Small intestine (tissue), 7 donors: ENCODE results near the gene TM2D1. TPM values are rescaled to one million over a fixed set of nuclear protein-coding genes. Genes with fewer than 3 reads are reported as not detected.

Experiments used
- DNase-seq, 2 donors: peaks; one replicate each; pipeline versions ENCODE4 v3.0.0 to v3.0.0-alpha.2; 2013
- FAIRE-seq: peaks from 2 replicates; lab custom pipeline; 2012; peaks lifted over from hg19 to GRCh38; lab: Jason Lieb, UNC
- H3K27ac ChIP-seq, 3 donors: one replicate each; pipeline ENCODE4 v1.5.1; 2013; ENCODE audit warnings: low read length in 2 of 3, mild to moderate bottlenecking in 2 of 3, control low read depth in 1 of 3, inconsistent platforms in 1 of 3, low read depth in 1 of 3, moderate library complexity in 1 of 3
- H3K27me3 ChIP-seq, 3 donors: one replicate each; pipeline ENCODE4 v1.6.1; 2013; ENCODE audit warnings: low read length in 3 of 3, inconsistent platforms in 1 of 3; ENCODE audit not compliant: control insufficient read depth in 3 of 3, insufficient read depth in 3 of 3
- H3K36me3 ChIP-seq, 3 donors: one replicate each; pipeline ENCODE4 v1.6.1; 2013; ENCODE audit warnings: low read length in 3 of 3, inconsistent platforms in 1 of 3, low read depth in 1 of 3, mild to moderate bottlenecking in 1 of 3, moderate library complexity in 1 of 3; ENCODE audit not compliant: control insufficient read depth in 3 of 3, insufficient read depth in 2 of 3
- H3K4me1 ChIP-seq, 3 donors: one replicate each; pipeline ENCODE4 v1.6.1; 2013; ENCODE audit warnings: low read length in 2 of 3, inconsistent platforms in 1 of 3, low read depth in 1 of 3, mild to moderate bottlenecking in 1 of 3, moderate library complexity in 1 of 3; ENCODE audit not compliant: control insufficient read depth in 3 of 3, insufficient read depth in 2 of 3
- H3K4me3 ChIP-seq, 3 donors: one replicate each; pipeline ENCODE4 v1.5.1; 2013; ENCODE audit warnings: low read length in 3 of 3, control low read depth in 1 of 3, inconsistent platforms in 1 of 3, low read depth in 1 of 3, mild to moderate bottlenecking in 1 of 3, moderate library complexity in 1 of 3
- H3K9me3 ChIP-seq, 2 donors: one replicate each; pipeline ENCODE4 v1.6.1; 2013; ENCODE audit warnings: low read depth in 1 of 2, low read length in 1 of 2; ENCODE audit not compliant: control insufficient read depth in 2 of 2, insufficient read depth in 1 of 2
- WGBS, 3 donors: extraction: QIAGEN DNeasy Blood & Tissue Kit; methylation state at CpG; one replicate each; pipeline ENCODE4 v1.1.7; 2013; 5-methylcytosine and 5-hydroxymethylcytosine counted together
- polyA plus RNA-seq, 4 donors: library from polyadenylated mRNA; stranded (reverse) in 3 of 4; unstranded in 1 of 4; fragments of 200-250 nt in 3 of 4; fragments of 120-200 nt in 1 of 4; gene quantifications; one replicate each; pipeline versions ENCODE4 v1.2.1 to v1.2.3, GENCODE V29; 2013
- donor health status: healthy with polysubstance abuse.
- donor health status: control.
- donor health status: control.
- donor health status: Bipolar disorder and iron deficiency.
- donor health status: healthy.

TM2D1 gene
- polyA plus RNA-seq, 4 donors, result 7.4 to 50.6 (median 21.3) TPM

GRCh38 chr1:61647142-61647541 lies 77.8 kb downstream of the TM2D1 start:
- Histone ChIP-seq H3K27ac (no peak overlapping the region), H3K27me3 (no peaks in the 10 kb centered on the region), H3K36me3 (no peaks in the 10 kb centered on the region), H3K4me1 (no peaks in the 10 kb centered on the region), H3K9me3 (no peaks in the 10 kb centered on the region), H3K4me3 (no peak overlapping the region)
- FAIRE-seq (no peak), DNase-seq (peak; percentile 20 to 69)
- WGBS, 3 donors, result 62 to 82% (median 80%) methylated on average over 2 of the region's 2 CpGs

- H3K27me3 ChIP-seq, result no peaks in the 10 kb centered on the region
- FAIRE-seq, result no peak
- no peak overlapping the region for H3K4me3 ChIP-seq
- no peaks in the 10 kb centered on the region for H3K36me3 ChIP-seq
- no peak for DNase-seq
- H3K9me3 ChIP-seq, result no peaks in the 10 kb centered on the region
- H3K4me1 ChIP-seq, result no peaks in the 10 kb centered on the region
- 89 to 93% (median 92%) methylated on average over 4 of the region's 4 CpGs for WGBS, 3 donors
- no peak overlapping the region for H3K27ac ChIP-seq
These were observed 79.5 kb downstream of the TM2D1 start for GRCh38 chr1:61645476-61645875.

- H3K4me1 ChIP-seq, result no peaks in the 10 kb centered on the region
- no peaks in the 10 kb centered on the region for H3K36me3 ChIP-seq
- no peak for DNase-seq
- H3K9me3 ChIP-seq, result no peaks in the 10 kb centered on the region
- WGBS, 3 donors, result 72 to 81% (median 75%) methylated on average over 4 of the region's 4 CpGs
- no peak for FAIRE-seq
- H3K27me3 ChIP-seq, result no peaks in the 10 kb centered on the region
- H3K27ac ChIP-seq, result no peak overlapping the region
- no peak overlapping the region for H3K4me3 ChIP-seq
These were observed 80.6 kb downstream of the TM2D1 start for GRCh38 chr1:61644303-61644702.

- Histone ChIP-seq H3K27ac (no peak overlapping the region), H3K4me3 (no peak overlapping the region), H3K9me3 (no peaks in the 10 kb centered on the region), H3K36me3 (no peaks in the 10 kb centered on the region), H3K4me1 (no peaks in the 10 kb centered on the region), H3K27me3 (no peaks in the 10 kb centered on the region)
- no peak for DNase-seq
- no peak for FAIRE-seq
- WGBS, 3 donors, result 69 to 75% (median 74%) methylated on average over 5 of the region's 5 CpGs
These were observed 82.3 kb downstream of the TM2D1 start for GRCh38 chr1:61642475-61643232.

GRCh38 chr1:61641578-61642336 lies 83.2 kb downstream of the TM2D1 start:
- 19 to 37% (median 33%) methylated on average over 23 of the region's 23 CpGs for WGBS, 3 donors
- H3K27me3 ChIP-seq, result no peaks in the 10 kb centered on the region
- H3K27ac ChIP-seq, result peak overlapping the region in 1 of 3 donors; percentile 62
- no peaks in the 10 kb centered on the region for H3K36me3 ChIP-seq
- no peak overlapping the region for H3K4me3 ChIP-seq
- DNase-seq (peak; percentile 41 to 58), FAIRE-seq (no peak)
- H3K9me3 ChIP-seq, result no peaks in the 10 kb centered on the region
- H3K4me1 ChIP-seq, result no peaks in the 10 kb centered on the region

- no peaks in the 10 kb centered on the region for H3K4me1 ChIP-seq
- H3K27me3 ChIP-seq, result no peaks in the 10 kb centered on the region
- H3K36me3 ChIP-seq, result no peaks in the 10 kb centered on the region
- H3K27ac ChIP-seq, result peak overlapping the region in 1 of 3 donors; percentile 62
- FAIRE-seq (no peak), DNase-seq (no peak)
- no peak overlapping the region for H3K4me3 ChIP-seq
- H3K9me3 ChIP-seq, result no peaks in the 10 kb centered on the region
- WGBS, 3 donors, result 75 to 90% (median 83%) methylated on average over 22 of the region's 22 CpGs
These were observed 84.1 kb downstream of the TM2D1 start for GRCh38 chr1:61640531-61641530.

- WGBS, 3 donors, result 86 to 95% (median 91%) methylated on average over 11 of the region's 11 CpGs
- no peaks in the 10 kb centered on the region for H3K27me3 ChIP-seq
- H3K36me3 ChIP-seq, result no peaks in the 10 kb centered on the region
- no peaks in the 10 kb centered on the region for H3K9me3 ChIP-seq
- H3K27ac ChIP-seq, result no peak overlapping the region
- FAIRE-seq (no peak), DNase-seq (no peak)
- no peaks in the 10 kb centered on the region for H3K4me1 ChIP-seq
- no peak overlapping the region for H3K4me3 ChIP-seq
These were observed 85.2 kb downstream of the TM2D1 start for GRCh38 chr1:61639608-61640336.
